Loucy (cell line): ENCODE measurements around the gene MISP.
"Not testable (repeated sequence)": the region's sequence is repeated elsewhere in the genome, so short reads cannot be mapped to it uniquely, and the experiment has no call there.

Experiments used
- H2AFZ ChIP-seq: fragments of 200-600 bp; sonication (generic); 2 replicates; pipeline ENCODE4 v1.6.0; 2016; ENCODE audit warnings: antibody characterized with exemption, mild to moderate bottlenecking, low read length, moderate library complexity
- H3F3A ChIP-seq: fragments of 200-600 bp; 2 replicates; pipeline ENCODE4 v1.6.0; 2016; ENCODE audit warnings: antibody characterized with exemption, low read depth, mild to moderate bottlenecking
- H3K27me3 ChIP-seq: fragments of 200-600 bp; sonication (generic); 2 replicates; pipeline ENCODE4 v1.6.1; 2014; ENCODE audit warnings: low read length, mild to moderate bottlenecking; ENCODE audit not compliant: insufficient read depth, poor library complexity, severe bottlenecking
- H3K36me3 ChIP-seq: fragments of 200-600 bp; sonication (generic); 2 replicates; pipeline ENCODE4 v1.6.1; 2016; ENCODE audit warnings: low read length; ENCODE audit not compliant: insufficient read depth
- H3K4me1 ChIP-seq: fragments of 200-600 bp; sonication (generic); 2 replicates; pipeline ENCODE4 v1.5.1; 2014; ENCODE audit warnings: low read length, mild to moderate bottlenecking; ENCODE audit not compliant: insufficient read depth, poor library complexity, severe bottlenecking
- H3K4me2 ChIP-seq: fragments of 200-600 bp; sonication (generic); 2 replicates; pipeline ENCODE4 v1.6.0; 2014; ENCODE audit warnings: antibody characterized with exemption, low read length, low read depth, mild to moderate bottlenecking; ENCODE audit not compliant: poor library complexity, severe bottlenecking
- H3K4me3 ChIP-seq: fragments of 200-600 bp; sonication (generic); 2 replicates; pipeline ENCODE4 v1.5.1; 2014; ENCODE audit warnings: low read length, mild to moderate bottlenecking, mixed read lengths; ENCODE audit not compliant: poor library complexity, severe bottlenecking
- H3K79me2 ChIP-seq: fragments of 200-600 bp; sonication (generic); 2 replicates; pipeline ENCODE4 v1.6.1; 2014; ENCODE audit warnings: low read length; ENCODE audit not compliant: insufficient read depth
- H3K9ac ChIP-seq: fragments of 200-600 bp; sonication (generic); 2 replicates; pipeline ENCODE4 v1.6.0; 2014; ENCODE audit warnings: mild to moderate bottlenecking, low read depth, low read length, moderate library complexity; ENCODE audit not compliant: poor library complexity, severe bottlenecking
- H3K9me2 ChIP-seq: fragments of 200-600 bp; sonication (generic); replicated peaks from 2 replicates; pipeline ENCODE4 v1.6.1; 2016; ENCODE audit warnings: low read depth, low read length, mixed read lengths
- H3K9me3 ChIP-seq: fragments of 200-600 bp; sonication (generic); 2 replicates; pipeline ENCODE4 v1.6.1; 2014; ENCODE audit warnings: mild to moderate bottlenecking, antibody characterized with exemption, low read length, low read depth; ENCODE audit not compliant: insufficient read depth
- H4K20me1 ChIP-seq: fragments of 200-600 bp; sonication (generic); 2 replicates; pipeline ENCODE4 v1.6.0; 2014; ENCODE audit warnings: antibody characterized with exemption, low read length, mild to moderate bottlenecking; ENCODE audit not compliant: insufficient read depth, poor library complexity, severe bottlenecking
- CTCF ChIP-seq: fragments of 200-600 bp; sonication (generic); conservative IDR thresholded peaks from 2 replicates; pipeline ENCODE4 v1.5.1; 2014; ENCODE audit warnings: mild to moderate bottlenecking, antibody characterized with exemption, low read length
- EZH2phosphoT487 ChIP-seq: fragments of 200-600 bp; IDR thresholded peaks from 2 replicates; pipeline ENCODE4 v1.6.1; 2018; ENCODE audit warnings: antibody characterized with exemption, mild to moderate bottlenecking, moderate library complexity, borderline replicate concordance

MISP gene

DNA sequence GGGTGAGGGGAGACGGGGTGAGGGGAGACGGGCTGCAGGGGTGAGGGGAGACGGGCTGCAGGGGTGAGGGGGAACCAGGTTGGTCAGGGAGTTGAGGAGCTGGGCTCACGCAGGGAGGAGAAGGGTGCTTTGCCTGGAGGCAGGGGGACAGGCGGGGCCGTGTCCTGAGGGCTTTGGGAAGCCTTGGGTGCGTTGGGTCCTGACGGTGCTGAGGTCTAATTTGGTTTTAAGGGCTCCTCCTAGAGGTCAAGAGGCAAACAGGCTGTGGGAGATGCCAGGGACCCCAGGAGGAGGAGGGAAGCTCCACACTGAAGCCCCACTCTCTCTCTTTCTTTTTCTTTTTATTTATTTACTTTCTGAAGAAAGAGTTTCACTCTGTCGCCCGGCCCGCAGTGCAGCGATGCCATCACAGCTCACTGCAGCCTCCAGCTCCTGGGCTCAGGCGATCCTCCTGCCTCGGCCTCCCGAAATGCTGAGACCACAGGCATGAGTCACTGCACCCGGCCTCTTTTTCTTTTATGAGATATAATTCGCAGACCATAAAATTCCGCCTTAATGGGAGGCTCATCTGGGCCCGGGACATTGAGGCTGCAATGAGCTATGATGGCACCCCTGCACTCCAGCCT, 9.3 kb upstream of the MISP start:
- H3K9ac ChIP-seq, result no peak overlapping the region
- no peaks in the 10 kb centered on the region for H3K9me3 ChIP-seq
- H4K20me1 ChIP-seq, result no peaks in the 10 kb centered on the region
- H3K4me3 ChIP-seq, result no peak overlapping the region
- H3K36me3 ChIP-seq, result no peaks in the 10 kb centered on the region
- H3K27me3 ChIP-seq, result no peaks in the 10 kb centered on the region
- no peaks in the 10 kb centered on the region for H3K9me2 ChIP-seq
- no peaks in the 10 kb centered on the region for H3F3A ChIP-seq
- no peak overlapping the region for H2AFZ ChIP-seq
- TF ChIP-seq CTCF (peak; percentile 49), EZH2phosphoT487 (no peak)
- no peaks in the 10 kb centered on the region for H3K79me2 ChIP-seq
- no peak overlapping the region for H3K4me2 ChIP-seq
- no peaks in the 10 kb centered on the region for H3K4me1 ChIP-seq

DNA sequence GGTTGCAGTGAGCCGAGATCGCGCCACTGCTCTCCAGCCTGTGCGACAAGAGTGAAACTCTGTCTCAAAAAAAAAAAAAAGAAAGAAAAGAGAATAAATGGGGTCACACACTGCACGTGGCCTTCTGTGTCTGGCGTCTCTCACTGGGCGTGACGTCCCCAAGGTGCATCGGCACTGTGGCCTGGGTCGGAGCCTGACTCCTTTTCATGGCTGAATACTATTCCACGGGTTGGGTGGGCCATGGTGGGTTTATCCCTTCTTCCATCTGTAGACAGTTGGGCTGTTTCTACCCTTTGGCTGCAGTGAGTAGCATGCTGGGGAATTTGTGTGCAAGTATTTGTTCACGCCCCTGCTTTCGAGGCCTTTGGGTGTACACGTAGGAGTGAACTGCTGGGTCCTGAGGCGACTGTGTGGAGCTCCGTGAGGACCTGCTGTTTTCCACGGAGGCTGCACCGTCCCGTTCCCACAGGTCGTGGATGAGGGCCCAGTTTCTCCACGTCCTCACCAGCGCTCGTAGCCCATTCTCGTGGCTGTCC, 8.3 kb upstream of the MISP start:
- H3K27me3 ChIP-seq, result no peaks in the 10 kb centered on the region
- H2AFZ ChIP-seq, result no peak overlapping the region
- H3K9me2 ChIP-seq, result no peaks in the 10 kb centered on the region
- H3K79me2 ChIP-seq, result no peaks in the 10 kb centered on the region
- no peaks in the 10 kb centered on the region for H4K20me1 ChIP-seq
- no peaks in the 10 kb centered on the region for H3K36me3 ChIP-seq
- H3K4me1 ChIP-seq, result no peaks in the 10 kb centered on the region
- H3K4me2 ChIP-seq, result no peak overlapping the region
- no peak overlapping the region for H3K9ac ChIP-seq
- no peak overlapping the region for H3K4me3 ChIP-seq
- H3K9me3 ChIP-seq, result no peaks in the 10 kb centered on the region; the same call in 1 of the 2 replicates
- H3F3A ChIP-seq, result no peaks in the 10 kb centered on the region
- TF ChIP-seq CTCF (no peak), EZH2phosphoT487 (no peak)

DNA sequence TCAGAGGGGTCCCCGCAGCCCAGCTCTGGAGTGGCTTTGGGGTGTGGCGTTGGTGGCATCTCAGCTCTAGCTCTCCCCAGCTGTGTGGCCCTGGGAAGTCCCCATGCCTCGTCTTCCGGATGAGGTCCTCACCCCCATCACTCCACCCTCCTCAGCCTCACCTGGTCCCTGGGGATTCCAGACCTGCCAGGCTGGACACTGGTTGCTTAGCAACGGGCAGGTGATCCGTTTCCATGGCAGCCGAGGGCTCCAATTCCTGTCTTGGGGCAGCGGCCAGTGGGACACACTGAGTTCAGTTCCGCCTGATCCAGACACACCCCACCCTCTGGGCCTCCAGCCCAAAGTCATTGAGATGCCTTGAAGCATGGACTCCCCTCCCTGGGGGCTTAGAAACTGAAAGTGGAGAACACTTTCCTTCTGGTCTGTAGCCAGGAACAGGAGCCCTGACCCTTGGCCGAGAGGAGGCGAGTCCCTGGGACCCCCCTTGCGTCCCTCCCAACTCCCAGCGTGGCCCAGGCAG, 7.7 kb upstream of the MISP start:
- Histone ChIP-seq H3K36me3 (no peaks in the 10 kb centered on the region), H3K27me3 (no peaks in the 10 kb centered on the region), H2AFZ (no peak overlapping the region), H3K79me2 (no peaks in the 10 kb centered on the region), H3K4me3 (no peak overlapping the region), H4K20me1 (no peaks in the 10 kb centered on the region), H3F3A (no peaks in the 10 kb centered on the region), H3K9ac (no peak overlapping the region), H3K9me3 (no peaks in the 10 kb centered on the region; the same call in 1 of the 2 replicates), H3K4me2 (no peak overlapping the region), H3K4me1 (no peaks in the 10 kb centered on the region), H3K9me2 (no peaks in the 10 kb centered on the region)
- no peak for TF ChIP-seq EZH2phosphoT487
- no peak for TF ChIP-seq CTCF

- not testable (repeated sequence) for H3K27me3 ChIP-seq, H3K79me2 ChIP-seq, H3K4me1 ChIP-seq, H3K4me3 ChIP-seq, H3K36me3 ChIP-seq, H3K9me3 ChIP-seq, H4K20me1 ChIP-seq, H3K9me2 ChIP-seq, H3K9ac ChIP-seq, H3K4me2 ChIP-seq, H2AFZ ChIP-seq, H3F3A ChIP-seq
These were observed 5.8 kb upstream of the MISP start for GRCh38 chr19:745138-745537.
